ENCODE measurements around the gene C1orf105. TPM values are rescaled to one million over a fixed set of nuclear protein-coding genes. Genes with fewer than 3 reads are reported as not detected.

C1orf105 gene
- total RNA-seq, 2 donors from 2014 or later = not detected

- no peak for TF ChIP-seq CTCF (IDR thresholded peaks at IDR 0.05)
- Histone ChIP-seq H3K27ac (peak overlapping the region in 1 of 2 donors; percentile 69), H3K4me3 (no peak overlapping the region), H3K27me3 (replicated peaks; ENCODE audit: insufficient read depth) (no peaks in the 10 kb centered on the region), H3K4me1 (ENCODE audit: control insufficient read depth in 1 of 2, low read depth in 2 of 2) (peaks cover 30 to 77% of the 10 kb centered on the region in 2 donors), H3K36me3 (no peaks in the 10 kb centered on the region), H3K9me3 (no peaks in the 10 kb centered on the region)
- ATAC-seq (ENCODE audit: insufficient number of reproducible peaks, low FRiP score, low read depth) (no peak), DNase-seq (ENCODE audit: low spot score) (no peak)
Observed at GRCh38 chr1:172394811-172395210, 25.7 kb upstream of the C1orf105 start.

GRCh38 chr1:172395576-172395975, 24.9 kb upstream of the C1orf105 start:
- H3K27ac ChIP-seq = no peak overlapping the region
- TF ChIP-seq CTCF (IDR thresholded peaks at IDR 0.05) = no peak
- H3K27me3 ChIP-seq (replicated peaks; ENCODE audit: insufficient read depth) = no peaks in the 10 kb centered on the region

GRCh38 chr1:172397221-172397620, 23.3 kb upstream of the C1orf105 start:
- no peaks in the 10 kb centered on the region for H3K27me3 ChIP-seq (replicated peaks; ENCODE audit: insufficient read depth)
- H3K36me3 ChIP-seq = no peaks in the 10 kb centered on the region
- peak overlapping the region; percentile 3 to 91 for H3K27ac ChIP-seq
- no peak for ATAC-seq (ENCODE audit: insufficient number of reproducible peaks, low FRiP score, low read depth)
- peaks cover 29 to 78% of the 10 kb centered on the region in 2 donors for H3K4me1 ChIP-seq (ENCODE audit: control insufficient read depth in 1 of 2, low read depth in 2 of 2)
- DNase-seq (ENCODE audit: low spot score) = no peak
- H3K4me3 ChIP-seq = no peak overlapping the region
- no peaks in the 10 kb centered on the region for H3K9me3 ChIP-seq
- TF ChIP-seq CTCF (IDR thresholded peaks at IDR 0.05) = no peak

More at GRCh38 chr1:172395576-172395975, 24.9 kb upstream of the C1orf105 start:
- ATAC-seq (ENCODE audit: insufficient number of reproducible peaks, low FRiP score, low read depth) (no peak), DNase-seq (ENCODE audit: low spot score) (no peak)
- H3K9me3 ChIP-seq = no peaks in the 10 kb centered on the region
- H3K4me3 ChIP-seq = no peak overlapping the region
- H3K4me1 ChIP-seq (ENCODE audit: control insufficient read depth in 1 of 2, low read depth in 2 of 2) = peaks cover 31 to 78% of the 10 kb centered on the region in 2 donors
- no peaks in the 10 kb centered on the region for H3K36me3 ChIP-seq

GRCh38 chr1:172397633-172398032, 22.9 kb upstream of the C1orf105 start:
- TF ChIP-seq CTCF (IDR thresholded peaks at IDR 0.05) = no peak
- Histone ChIP-seq H3K27ac (peak overlapping the region; percentile 91), H3K4me1 (ENCODE audit: control insufficient read depth in 1 of 2, low read depth in 2 of 2) (peaks cover 29 to 78% of the 10 kb centered on the region in 2 donors)

GRCh38 chr1:172398193-172398592, 22.3 kb upstream of the C1orf105 start:
- no peaks in the 10 kb centered on the region for H3K9me3 ChIP-seq
- H3K36me3 ChIP-seq = no peaks in the 10 kb centered on the region
- no peak for TF ChIP-seq CTCF (IDR thresholded peaks at IDR 0.05)
- ATAC-seq (ENCODE audit: insufficient number of reproducible peaks, low FRiP score, low read depth) (no peak), DNase-seq (ENCODE audit: low spot score) (no peak)
- H3K4me1 ChIP-seq (ENCODE audit: control insufficient read depth in 1 of 2, low read depth in 2 of 2) = peaks cover 34 to 78% of the 10 kb centered on the region in 2 donors
- H3K27ac ChIP-seq = peak overlapping the region; percentile 91
- no peaks in the 10 kb centered on the region for H3K27me3 ChIP-seq (replicated peaks; ENCODE audit: insufficient read depth)
- no peak overlapping the region for H3K4me3 ChIP-seq

More at GRCh38 chr1:172397633-172398032, 22.9 kb upstream of the C1orf105 start:
- no peak for ATAC-seq (ENCODE audit: insufficient number of reproducible peaks, low FRiP score, low read depth)
- no peak for DNase-seq (ENCODE audit: low spot score)
- H3K27me3 ChIP-seq (replicated peaks; ENCODE audit: insufficient read depth) = no peaks in the 10 kb centered on the region
- H3K4me3 ChIP-seq = no peak overlapping the region
- H3K9me3 ChIP-seq = no peaks in the 10 kb centered on the region
- H3K36me3 ChIP-seq = no peaks in the 10 kb centered on the region

Data from thoracic aorta (tissue), 2 donors.